Measurements from ENCODE around the gene MYH9. TPM values are rescaled to one million over a fixed set of nuclear protein-coding genes. Genes with fewer than 3 reads are reported as not detected.

The MYH9 gene
- total and polyA plus RNA-seq, 4 donors = 184 to 667 (median 332) TPM

- H3K9ac ChIP-seq (ENCODE audit: insufficient read depth in 1 of 2, low read length in 2 of 2) = no peak overlapping the region
- H3K9me3 ChIP-seq (ENCODE audit: control insufficient read depth in 4 of 4, insufficient read depth in 3 of 4, low read length in 3 of 4) = no peaks in the 10 kb centered on the region
- H3K4me3 ChIP-seq = no peak overlapping the region
- WGBS, 2 donors = 80 to 94% methylated on average over 5 of the region's 5 CpGs
- peaks cover 0 to 10% (median under 1%) of the 10 kb centered on the region in 5 donors for H3K4me1 ChIP-seq (ENCODE audit: control insufficient read depth in 5 of 5, insufficient read depth in 5 of 5, low read length in 5 of 5)
- TF ChIP-seq, protein P1, sequence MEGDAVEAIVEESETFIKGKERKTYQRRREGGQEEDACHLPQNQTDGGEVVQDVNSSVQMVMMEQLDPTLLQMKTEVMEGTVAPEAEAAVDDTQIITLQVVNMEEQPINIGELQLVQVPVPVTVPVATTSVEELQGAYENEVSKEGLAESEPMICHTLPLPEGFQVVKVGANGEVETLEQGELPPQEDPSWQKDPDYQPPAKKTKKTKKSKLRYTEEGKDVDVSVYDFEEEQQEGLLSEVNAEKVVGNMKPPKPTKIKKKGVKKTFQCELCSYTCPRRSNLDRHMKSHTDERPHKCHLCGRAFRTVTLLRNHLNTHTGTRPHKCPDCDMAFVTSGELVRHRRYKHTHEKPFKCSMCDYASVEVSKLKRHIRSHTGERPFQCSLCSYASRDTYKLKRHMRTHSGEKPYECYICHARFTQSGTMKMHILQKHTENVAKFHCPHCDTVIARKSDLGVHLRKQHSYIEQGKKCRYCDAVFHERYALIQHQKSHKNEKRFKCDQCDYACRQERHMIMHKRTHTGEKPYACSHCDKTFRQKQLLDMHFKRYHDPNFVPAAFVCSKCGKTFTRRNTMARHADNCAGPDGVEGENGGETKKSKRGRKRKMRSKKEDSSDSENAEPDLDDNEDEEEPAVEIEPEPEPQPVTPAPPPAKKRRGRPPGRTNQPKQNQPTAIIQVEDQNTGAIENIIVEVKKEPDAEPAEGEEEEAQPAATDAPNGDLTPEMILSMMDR (IDR thresholded peaks at IDR 0.05; ENCODE audit: control extremely low read depth, extremely low read depth) = no peak
- no peaks in the 10 kb centered on the region for H3K27me3 ChIP-seq (ENCODE audit: control insufficient read depth in 3 of 3, insufficient read depth in 3 of 3, low read length in 2 of 3)
- no peaks in the 10 kb centered on the region for H3K36me3 ChIP-seq (ENCODE audit: control insufficient read depth in 4 of 4, insufficient read depth in 4 of 4, low read length in 4 of 4)
- no peak for DNase-seq
- no peak for ATAC-seq (ENCODE audit: insufficient read depth, low FRiP score)
- H3K27ac ChIP-seq (ENCODE audit: low read depth in 1 of 2, low read length in 1 of 2) = no peak overlapping the region
Measured at GRCh38 chr22:36247955-36248354, 139.8 kb downstream of the MYH9 start.

- WGBS, 2 donors = 82 to 94% methylated on average over 3 of the region's 3 CpGs
- no peak for DNase-seq
Measured at GRCh38 chr22:36246718-36247117, 141.0 kb downstream of the MYH9 start.

GRCh38 chr22:36245805-36246356, 141.9 kb downstream of the MYH9 start:
- no peak for ATAC-seq (ENCODE audit: insufficient read depth, low FRiP score)
- TF ChIP-seq, protein P1 (IDR thresholded peaks at IDR 0.05; ENCODE audit: control extremely low read depth, extremely low read depth) = no peak
- H3K4me1 ChIP-seq (ENCODE audit: control insufficient read depth in 5 of 5, insufficient read depth in 5 of 5, low read length in 5 of 5) = peaks cover 0 to 10% (median 0%) of the 10 kb centered on the region in 5 donors

More at GRCh38 chr22:36246718-36247117, 141.0 kb downstream of the MYH9 start:
- H3K36me3 ChIP-seq (ENCODE audit: control insufficient read depth in 4 of 4, insufficient read depth in 4 of 4, low read length in 4 of 4) = no peaks in the 10 kb centered on the region
- H3K27ac ChIP-seq (ENCODE audit: low read depth in 1 of 2, low read length in 1 of 2) = no peak overlapping the region
- H3K4me3 ChIP-seq = no peak overlapping the region
- H3K9me3 ChIP-seq (ENCODE audit: control insufficient read depth in 4 of 4, insufficient read depth in 3 of 4, low read length in 3 of 4) = no peaks in the 10 kb centered on the region
- peaks cover 0 to 10% (median 0%) of the 10 kb centered on the region in 5 donors for H3K4me1 ChIP-seq (ENCODE audit: control insufficient read depth in 5 of 5, insufficient read depth in 5 of 5, low read length in 5 of 5)
- no peak for ATAC-seq (ENCODE audit: insufficient read depth, low FRiP score)
- TF ChIP-seq, protein P1 (IDR thresholded peaks at IDR 0.05; ENCODE audit: control extremely low read depth, extremely low read depth) = no peak
- no peak overlapping the region for H3K9ac ChIP-seq (ENCODE audit: insufficient read depth in 1 of 2, low read length in 2 of 2)
- no peaks in the 10 kb centered on the region for H3K27me3 ChIP-seq (ENCODE audit: control insufficient read depth in 3 of 3, insufficient read depth in 3 of 3, low read length in 2 of 3)

More at GRCh38 chr22:36245805-36246356, 141.9 kb downstream of the MYH9 start:
- Histone ChIP-seq H3K36me3 (ENCODE audit: control insufficient read depth in 4 of 4, insufficient read depth in 4 of 4, low read length in 4 of 4) (no peaks in the 10 kb centered on the region), H3K27me3 (ENCODE audit: control insufficient read depth in 3 of 3, insufficient read depth in 3 of 3, low read length in 2 of 3) (no peaks in the 10 kb centered on the region), H3K27ac (ENCODE audit: low read depth in 1 of 2, low read length in 1 of 2) (no peak overlapping the region), H3K9ac (ENCODE audit: insufficient read depth in 1 of 2, low read length in 2 of 2) (no peak overlapping the region), H3K4me3 (no peak overlapping the region), H3K9me3 (ENCODE audit: control insufficient read depth in 4 of 4, insufficient read depth in 3 of 4, low read length in 3 of 4) (no peaks in the 10 kb centered on the region)
- WGBS, 2 donors = 69 to 95% methylated on average over 4 of the region's 4 CpGs
- no peak for DNase-seq

Data from lung (tissue), 12 donors.